Neural cell (in vitro differentiated cells): Measurements from ENCODE around the gene SPEG. TPM values are rescaled to one million over a fixed set of nuclear protein-coding genes. Genes with fewer than 3 reads are reported as not detected.

Experiments
- H2AFZ ChIP-seq: fragments of 200-600, 300-800 bp; sonication (generic), shearing (Covaris generic); 2 replicates; pipeline ENCODE4 v1.6.0; 2014; ENCODE audit warnings: low read depth, mild to moderate bottlenecking, antibody characterized with exemption, low read length, moderate library complexity
- H3F3A ChIP-seq: fragments of 200-600 bp; shearing (Covaris generic); 2 replicates; pipeline ENCODE4 v1.6.1; 2016; ENCODE audit warnings: mild to moderate bottlenecking, moderate library complexity, mixed read lengths, antibody characterized with exemption, low read length; ENCODE audit not compliant: insufficient read depth, poor library complexity, severe bottlenecking
- H3K27ac ChIP-seq: fragments of 200-600, 300-800 bp; sonication (generic), shearing (Covaris generic); 2 replicates; pipeline ENCODE4 v1.5.1; 2014; ENCODE audit warnings: mild to moderate bottlenecking, low read length, moderate library complexity
- H3K27me3 ChIP-seq: fragments of 300-800, 200-600 bp; sonication (generic), shearing (Covaris generic); 2 replicates; pipeline ENCODE4 v1.6.0; 2014; ENCODE audit warnings: mild to moderate bottlenecking, low read depth, low read length, moderate library complexity; ENCODE audit not compliant: insufficient read depth
- H3K36me3 ChIP-seq: fragments of 300-800, 200-600 bp; sonication (generic), shearing (Covaris generic); 2 replicates; pipeline ENCODE4 v1.5.1; 2014; ENCODE audit warnings: mild to moderate bottlenecking, antibody characterized with exemption, low read length, moderate library complexity; ENCODE audit not compliant: insufficient read depth
- H3K4me2 ChIP-seq: fragments of 300-800, 200-600 bp; sonication (generic), shearing (Covaris generic); 2 replicates; pipeline ENCODE4 v1.6.0; 2014; ENCODE audit warnings: mild to moderate bottlenecking, low read length
- H3K4me3 ChIP-seq: fragments of 300-800, 200-600 bp; sonication (generic), shearing (Covaris generic); 2 replicates; pipeline ENCODE4 v1.5.1; 2014; ENCODE audit warnings: mild to moderate bottlenecking, low read length, moderate library complexity
- H3K79me2 ChIP-seq: fragments of 200-600 bp; shearing (Covaris generic); replicated peaks from 2 replicates; pipeline ENCODE4 v1.6.0; 2014; ENCODE audit warnings: mild to moderate bottlenecking, low read length, moderate library complexity; ENCODE audit not compliant: insufficient read depth
- H3K9ac ChIP-seq: fragments of 300-800, 200-600 bp; sonication (generic), shearing (Covaris generic); 2 replicates; pipeline ENCODE4 v1.6.1; 2016; ENCODE audit warnings: mild to moderate bottlenecking, low read length, mixed read lengths
- H3K9me2 ChIP-seq: fragments of 200-600 bp; shearing (Covaris generic); 2 replicates; pipeline ENCODE4 v1.6.1; 2016; ENCODE audit warnings: mild to moderate bottlenecking, low read length, mixed read lengths; ENCODE audit not compliant: insufficient read depth
- H3K9me3 ChIP-seq: fragments of 200-600, 300-800 bp; sonication (generic), shearing (Covaris generic); 2 replicates; pipeline ENCODE4 v1.6.1; 2016; ENCODE audit warnings: mild to moderate bottlenecking, mixed run types, low read length, moderate library complexity, mixed read lengths
- H4K20me1 ChIP-seq: fragments of 200-600 bp; shearing (Covaris generic); 2 replicates; pipeline ENCODE4 v1.6.1; 2016; ENCODE audit warnings: mild to moderate bottlenecking, mixed run types; ENCODE audit not compliant: insufficient read depth
- EP300 ChIP-seq: fragments of 450-650 bp; conservative IDR thresholded peaks from 2 replicates; pipeline ENCODE4 v1.6.1; 2014; ENCODE audit warnings: antibody characterized with exemption, mild to moderate bottlenecking, moderate library complexity; ENCODE audit not compliant: poor library complexity, severe bottlenecking
- EZH2 ChIP-seq: fragments of 200-600, 300-800 bp; shearing (Covaris generic), sonication (generic); IDR thresholded peaks from 2 replicates; pipeline ENCODE4 v1.6.1; 2014; ENCODE audit warnings: antibody characterized with exemption, low read length, borderline replicate concordance, mild to moderate bottlenecking; ENCODE audit not compliant: insufficient read depth, poor library complexity, severe bottlenecking
- MXI1 ChIP-seq: fragments of 450-650 bp; conservative IDR thresholded peaks from 2 replicates; pipeline ENCODE4 v1.6.1; 2014; ENCODE audit warnings: antibody characterized with exemption, mild to moderate bottlenecking; ENCODE audit not compliant: poor library complexity, severe bottlenecking
- POLR2AphosphoS5 ChIP-seq: IDR thresholded peaks from 2 replicates; pipeline ENCODE4 v1.6.1; 2012
- RAD21 ChIP-seq: fragments of 450-650 bp; conservative IDR thresholded peaks from 2 replicates; pipeline ENCODE4 v1.6.1; 2014; ENCODE audit warnings: antibody characterized with exemption, mild to moderate bottlenecking, moderate library complexity
- SMC3 ChIP-seq: fragments of 450-650 bp; conservative IDR thresholded peaks from 2 replicates; pipeline ENCODE4 v1.6.1; 2014; ENCODE audit warnings: antibody characterized with exemption, mild to moderate bottlenecking, moderate library complexity; ENCODE audit not compliant: poor library complexity
- polyA plus RNA-seq: library from polyadenylated mRNA; depleted of rRNA; stranded (reverse); fragments of >200 nt; gene quantifications from 2 replicates; pipeline ENCODE4 v1.2.3, GENCODE V29; 2014
- TF ChIP-seq, protein P1 (sequence below): fragments of 450-650 bp; IDR thresholded peaks from 2 replicates; pipeline ENCODE4 v1.5.1; 2014; ENCODE audit warnings: antibody characterized with exemption, mild to moderate bottlenecking, moderate library complexity; ENCODE audit not compliant: poor library complexity, severe bottlenecking
- TF ChIP-seq, protein P2 (sequence below): IDR thresholded peaks from 2 replicates; pipeline ENCODE4 v1.6.1; 2012; ENCODE audit warnings: borderline replicate concordance

Gene SPEG
- polyA plus RNA-seq, 1 donor from 2014 or later, result 58.3 TPM

DNA sequence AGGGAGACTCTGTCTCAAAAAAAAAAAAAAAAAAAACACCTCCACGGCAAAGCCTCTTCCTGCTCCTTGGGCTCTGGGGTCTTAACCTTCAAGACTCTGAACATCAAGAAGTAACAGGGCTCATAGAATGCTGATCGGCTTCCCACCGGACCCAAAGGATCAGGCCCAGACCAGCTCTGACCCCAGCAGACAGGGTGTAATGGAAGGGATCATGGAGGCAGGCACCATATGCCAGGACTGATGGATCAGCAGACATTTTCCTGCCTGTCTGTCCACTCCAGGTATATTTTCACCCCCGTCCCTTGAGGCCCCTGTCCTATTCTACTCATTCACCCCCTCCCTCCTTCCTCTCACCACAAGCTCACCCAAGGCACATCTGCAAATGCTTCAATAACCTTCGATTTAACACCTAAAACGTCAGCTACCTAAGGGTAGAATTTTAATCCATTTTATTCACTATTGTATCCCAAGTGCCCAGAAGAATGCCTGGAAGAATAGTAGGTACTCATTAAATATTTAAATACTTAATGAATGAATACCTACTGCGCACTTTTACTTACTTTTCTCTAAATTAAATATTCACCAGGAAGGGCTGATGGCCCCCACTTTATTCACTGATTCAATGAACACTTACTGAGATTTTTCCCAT, 4.6 kb upstream of the SPEG start:
- Histone ChIP-seq H2AFZ (no peak overlapping the region), H3K4me3 (no peak overlapping the region), H4K20me1 (no peaks in the 10 kb centered on the region), H3K36me3 (no peaks in the 10 kb centered on the region), H3K27me3 (peaks cover 13% of the 10 kb centered on the region), H3K27ac (no peak overlapping the region), H3K9me3 (no peaks in the 10 kb centered on the region), H3F3A (no peaks in the 10 kb centered on the region), H3K79me2 (no peaks in the 10 kb centered on the region), H3K4me2 (no peak overlapping the region), H3K9me2 (no peaks in the 10 kb centered on the region), H3K9ac (no peak overlapping the region)
- TF ChIP-seq SMC3 (no peak), EP300 (no peak), MXI1 (no peak), RAD21 (no peak), POLR2AphosphoS5 (no peak), EZH2 (no peak)
- TF ChIP-seq, protein P1, sequence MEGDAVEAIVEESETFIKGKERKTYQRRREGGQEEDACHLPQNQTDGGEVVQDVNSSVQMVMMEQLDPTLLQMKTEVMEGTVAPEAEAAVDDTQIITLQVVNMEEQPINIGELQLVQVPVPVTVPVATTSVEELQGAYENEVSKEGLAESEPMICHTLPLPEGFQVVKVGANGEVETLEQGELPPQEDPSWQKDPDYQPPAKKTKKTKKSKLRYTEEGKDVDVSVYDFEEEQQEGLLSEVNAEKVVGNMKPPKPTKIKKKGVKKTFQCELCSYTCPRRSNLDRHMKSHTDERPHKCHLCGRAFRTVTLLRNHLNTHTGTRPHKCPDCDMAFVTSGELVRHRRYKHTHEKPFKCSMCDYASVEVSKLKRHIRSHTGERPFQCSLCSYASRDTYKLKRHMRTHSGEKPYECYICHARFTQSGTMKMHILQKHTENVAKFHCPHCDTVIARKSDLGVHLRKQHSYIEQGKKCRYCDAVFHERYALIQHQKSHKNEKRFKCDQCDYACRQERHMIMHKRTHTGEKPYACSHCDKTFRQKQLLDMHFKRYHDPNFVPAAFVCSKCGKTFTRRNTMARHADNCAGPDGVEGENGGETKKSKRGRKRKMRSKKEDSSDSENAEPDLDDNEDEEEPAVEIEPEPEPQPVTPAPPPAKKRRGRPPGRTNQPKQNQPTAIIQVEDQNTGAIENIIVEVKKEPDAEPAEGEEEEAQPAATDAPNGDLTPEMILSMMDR, result no peak
- TF ChIP-seq, protein P2, sequence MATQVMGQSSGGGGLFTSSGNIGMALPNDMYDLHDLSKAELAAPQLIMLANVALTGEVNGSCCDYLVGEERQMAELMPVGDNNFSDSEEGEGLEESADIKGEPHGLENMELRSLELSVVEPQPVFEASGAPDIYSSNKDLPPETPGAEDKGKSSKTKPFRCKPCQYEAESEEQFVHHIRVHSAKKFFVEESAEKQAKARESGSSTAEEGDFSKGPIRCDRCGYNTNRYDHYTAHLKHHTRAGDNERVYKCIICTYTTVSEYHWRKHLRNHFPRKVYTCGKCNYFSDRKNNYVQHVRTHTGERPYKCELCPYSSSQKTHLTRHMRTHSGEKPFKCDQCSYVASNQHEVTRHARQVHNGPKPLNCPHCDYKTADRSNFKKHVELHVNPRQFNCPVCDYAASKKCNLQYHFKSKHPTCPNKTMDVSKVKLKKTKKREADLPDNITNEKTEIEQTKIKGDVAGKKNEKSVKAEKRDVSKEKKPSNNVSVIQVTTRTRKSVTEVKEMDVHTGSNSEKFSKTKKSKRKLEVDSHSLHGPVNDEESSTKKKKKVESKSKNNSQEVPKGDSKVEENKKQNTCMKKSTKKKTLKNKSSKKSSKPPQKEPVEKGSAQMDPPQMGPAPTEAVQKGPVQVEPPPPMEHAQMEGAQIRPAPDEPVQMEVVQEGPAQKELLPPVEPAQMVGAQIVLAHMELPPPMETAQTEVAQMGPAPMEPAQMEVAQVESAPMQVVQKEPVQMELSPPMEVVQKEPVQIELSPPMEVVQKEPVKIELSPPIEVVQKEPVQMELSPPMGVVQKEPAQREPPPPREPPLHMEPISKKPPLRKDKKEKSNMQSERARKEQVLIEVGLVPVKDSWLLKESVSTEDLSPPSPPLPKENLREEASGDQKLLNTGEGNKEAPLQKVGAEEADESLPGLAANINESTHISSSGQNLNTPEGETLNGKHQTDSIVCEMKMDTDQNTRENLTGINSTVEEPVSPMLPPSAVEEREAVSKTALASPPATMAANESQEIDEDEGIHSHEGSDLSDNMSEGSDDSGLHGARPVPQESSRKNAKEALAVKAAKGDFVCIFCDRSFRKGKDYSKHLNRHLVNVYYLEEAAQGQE, result no peak

DNA sequence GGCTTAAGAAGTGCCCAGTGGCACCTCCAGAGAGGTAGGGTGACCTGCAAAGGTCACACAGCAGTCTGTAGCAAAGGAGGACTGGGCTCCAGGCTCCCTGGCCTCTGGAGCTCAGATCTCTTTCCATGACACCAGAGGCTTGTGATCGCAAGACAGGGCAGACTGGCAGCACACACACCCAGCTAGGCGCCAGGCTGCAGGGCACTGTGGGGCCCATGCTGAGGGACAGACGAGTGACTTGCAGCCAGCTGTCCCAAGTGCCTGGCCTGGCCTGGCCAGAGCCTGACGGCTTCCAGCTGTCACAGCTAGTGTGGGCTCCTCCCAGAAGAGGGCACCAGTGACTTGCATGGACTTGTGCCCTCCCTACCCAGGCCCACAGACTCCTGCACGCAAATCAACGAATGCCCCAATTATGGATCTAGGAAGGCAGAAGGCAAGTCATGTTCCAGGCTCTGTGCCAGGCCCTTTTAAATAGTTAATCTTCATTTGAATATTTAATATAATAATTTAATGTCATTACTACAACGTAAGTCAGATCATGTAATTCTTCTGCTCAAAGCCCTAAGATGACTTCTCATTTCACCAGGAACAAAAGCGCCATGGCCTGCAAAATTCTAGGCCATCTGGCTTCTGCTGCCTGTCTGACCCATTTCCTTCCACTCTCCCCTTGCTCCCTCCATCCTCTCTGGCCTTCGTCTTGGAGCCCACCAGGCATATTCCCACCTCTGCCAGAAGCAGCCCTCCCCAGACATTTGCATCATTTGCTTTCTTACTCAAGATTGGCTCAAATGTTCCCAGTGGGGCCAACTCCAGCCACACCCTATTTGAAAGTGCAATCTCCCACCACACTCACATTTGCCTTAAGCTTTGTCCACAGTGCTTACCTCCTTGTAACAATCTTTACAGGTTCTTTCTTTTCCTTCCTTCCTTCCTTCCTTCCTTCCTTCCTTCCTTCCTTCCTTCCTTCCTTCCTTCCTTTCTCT, 3.7 kb upstream of the SPEG start:
- Histone ChIP-seq H2AFZ (no peak overlapping the region), H3F3A (no peaks in the 10 kb centered on the region), H4K20me1 (no peaks in the 10 kb centered on the region), H3K27me3 (peaks cover 21% of the 10 kb centered on the region), H3K36me3 (no peaks in the 10 kb centered on the region), H3K9ac (no peak overlapping the region), H3K9me3 (no peaks in the 10 kb centered on the region), H3K9me2 (no peaks in the 10 kb centered on the region), H3K4me2 (no peak overlapping the region), H3K4me3 (no peak overlapping the region), H3K27ac (no peak overlapping the region), H3K79me2 (no peaks in the 10 kb centered on the region)
- TF ChIP-seq EP300, result no peak
- TF ChIP-seq, protein P1, result peak; percentile 16
